ENCODE data around the gene BLID.

- TF ChIP-seq POLR2A (IDR thresholded peaks at IDR 0.05) = no peak
- TF ChIP-seq CTCF (IDR thresholded peaks at IDR 0.05) = no peak
These were observed 12.1 kb upstream of the BLID start for GRCh38 chr11:122128146-122128545.
